Adrenal gland (tissue), 5 donors: ENCODE results near the gene IL4R.

Experiments
- POLR2A ChIP-seq, 2 donors: fragments of 450-650 bp; IDR thresholded peaks; one replicate each; pipeline ENCODE4 v1.6.1; 2017; ENCODE audit warnings: antibody characterized with exemption in 2 of 2, mild to moderate bottlenecking in 2 of 2, moderate library complexity in 1 of 2
- TF ChIP-seq, protein P1 (sequence below), 6 experiments: fragments of 450-650 bp in 4 of 6; fragments of 200-600 bp in 2 of 6; sonication (generic) in 1 of 6; IDR thresholded peaks; 1 replicate in 5 of 6; 2 replicates in 1 of 6; pipeline versions ENCODE4 v1.5.1 to v1.8.0; 2016 to 2021; ENCODE audit warnings: antibody characterized with exemption in 6 of 6, mild to moderate bottlenecking in 2 of 6, moderate library complexity in 1 of 6
- donor health status: DM: no; HTN: no; CAD: no.

DNA sequence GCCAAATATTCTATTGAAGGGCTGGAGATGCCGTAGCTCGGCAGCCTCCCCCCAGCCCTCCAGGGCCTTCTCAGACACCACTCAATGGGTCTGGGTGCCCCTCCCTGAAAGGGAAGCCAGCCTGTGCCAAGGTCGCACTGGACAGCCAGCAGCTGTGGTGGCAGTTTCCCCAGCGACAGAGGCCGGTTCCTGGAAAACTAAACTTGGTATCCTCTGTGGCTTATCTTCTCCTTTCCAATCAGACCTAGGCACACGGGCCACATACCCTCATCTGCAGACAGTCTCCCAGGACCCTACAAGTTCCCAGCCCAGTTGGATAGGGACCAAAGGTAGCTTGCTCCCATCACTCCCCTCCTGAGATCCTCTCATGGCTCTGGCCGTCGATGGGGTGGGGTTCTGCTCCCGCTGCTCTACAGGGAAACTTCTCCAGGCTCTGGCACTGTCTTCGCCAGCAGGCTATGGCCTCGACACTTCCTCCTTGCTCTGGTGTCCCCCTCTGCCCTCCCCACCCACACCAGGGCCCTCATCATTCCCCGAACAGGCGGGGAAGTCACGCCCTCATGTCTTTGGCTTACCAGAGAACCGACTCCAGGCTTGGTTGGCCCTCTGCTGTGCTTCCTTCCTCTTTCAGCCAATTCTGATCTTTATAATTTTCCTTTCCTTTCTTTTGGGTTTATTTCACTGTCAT is 69.9 kb downstream of the IL4R start:
- no peak for TF ChIP-seq POLR2A (IDR thresholded peaks at IDR 0.05)
- TF ChIP-seq, protein P1, sequence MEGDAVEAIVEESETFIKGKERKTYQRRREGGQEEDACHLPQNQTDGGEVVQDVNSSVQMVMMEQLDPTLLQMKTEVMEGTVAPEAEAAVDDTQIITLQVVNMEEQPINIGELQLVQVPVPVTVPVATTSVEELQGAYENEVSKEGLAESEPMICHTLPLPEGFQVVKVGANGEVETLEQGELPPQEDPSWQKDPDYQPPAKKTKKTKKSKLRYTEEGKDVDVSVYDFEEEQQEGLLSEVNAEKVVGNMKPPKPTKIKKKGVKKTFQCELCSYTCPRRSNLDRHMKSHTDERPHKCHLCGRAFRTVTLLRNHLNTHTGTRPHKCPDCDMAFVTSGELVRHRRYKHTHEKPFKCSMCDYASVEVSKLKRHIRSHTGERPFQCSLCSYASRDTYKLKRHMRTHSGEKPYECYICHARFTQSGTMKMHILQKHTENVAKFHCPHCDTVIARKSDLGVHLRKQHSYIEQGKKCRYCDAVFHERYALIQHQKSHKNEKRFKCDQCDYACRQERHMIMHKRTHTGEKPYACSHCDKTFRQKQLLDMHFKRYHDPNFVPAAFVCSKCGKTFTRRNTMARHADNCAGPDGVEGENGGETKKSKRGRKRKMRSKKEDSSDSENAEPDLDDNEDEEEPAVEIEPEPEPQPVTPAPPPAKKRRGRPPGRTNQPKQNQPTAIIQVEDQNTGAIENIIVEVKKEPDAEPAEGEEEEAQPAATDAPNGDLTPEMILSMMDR (IDR thresholded peaks at IDR 0.05), result no peak
